ENCODE measurements around the gene SH2B2.
A peak's percentile ranks its signal among the peaks of the same experiment; 100 is the strongest.
"Not testable (repeated sequence)": the region's sequence is repeated elsewhere in the genome, so short reads cannot be mapped to it uniquely, and the experiment has no call there.

The SH2B2 gene

GRCh38 chr7:102337002-102337401 is 50.3 kb downstream of the SH2B2 start:
- DNase-seq (ENCODE audit: low read depth): not testable (repeated sequence)

- not testable (repeated sequence) for DNase-seq (ENCODE audit: low read depth)
These were observed 50.8 kb downstream of the SH2B2 start for GRCh38 chr7:102337420-102337819.

- not testable (repeated sequence) for DNase-seq (ENCODE audit: low read depth)
These were observed 54.1 kb downstream of the SH2B2 start for GRCh38 chr7:102340599-102341368.

GRCh38 chr7:102346983-102347382 is 60.3 kb downstream of the SH2B2 start:
- not testable (repeated sequence) for DNase-seq (ENCODE audit: low read depth)

DNA sequence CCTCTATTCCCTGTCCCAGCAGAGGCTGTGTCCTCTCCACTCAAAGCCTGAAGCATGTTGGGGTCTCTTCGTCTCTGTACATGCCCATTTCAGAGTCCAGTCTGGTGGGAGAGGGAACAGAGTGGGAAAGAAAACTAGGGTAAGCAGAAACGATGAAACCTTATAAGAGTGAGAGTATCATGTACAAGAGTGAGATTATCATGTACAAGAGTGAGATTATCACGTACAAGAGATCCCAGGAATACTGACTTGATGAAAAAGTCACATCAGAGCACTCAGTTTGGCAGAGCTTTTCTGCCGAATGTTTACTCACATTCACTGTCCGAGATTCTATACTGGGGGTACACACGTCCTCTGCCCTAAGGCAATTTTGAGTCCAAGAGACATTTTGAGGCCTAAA is 69.7 kb downstream of the SH2B2 start, which contains the start of gene SPDYE6:
SPDYE6 (minus strand) TSS at position 101 of the 400 bp plus-strand sequence. CDS start 421 bp downstream, outside the sequence.
- DNase-seq (ENCODE audit: low read depth): not testable (repeated sequence)

DNA sequence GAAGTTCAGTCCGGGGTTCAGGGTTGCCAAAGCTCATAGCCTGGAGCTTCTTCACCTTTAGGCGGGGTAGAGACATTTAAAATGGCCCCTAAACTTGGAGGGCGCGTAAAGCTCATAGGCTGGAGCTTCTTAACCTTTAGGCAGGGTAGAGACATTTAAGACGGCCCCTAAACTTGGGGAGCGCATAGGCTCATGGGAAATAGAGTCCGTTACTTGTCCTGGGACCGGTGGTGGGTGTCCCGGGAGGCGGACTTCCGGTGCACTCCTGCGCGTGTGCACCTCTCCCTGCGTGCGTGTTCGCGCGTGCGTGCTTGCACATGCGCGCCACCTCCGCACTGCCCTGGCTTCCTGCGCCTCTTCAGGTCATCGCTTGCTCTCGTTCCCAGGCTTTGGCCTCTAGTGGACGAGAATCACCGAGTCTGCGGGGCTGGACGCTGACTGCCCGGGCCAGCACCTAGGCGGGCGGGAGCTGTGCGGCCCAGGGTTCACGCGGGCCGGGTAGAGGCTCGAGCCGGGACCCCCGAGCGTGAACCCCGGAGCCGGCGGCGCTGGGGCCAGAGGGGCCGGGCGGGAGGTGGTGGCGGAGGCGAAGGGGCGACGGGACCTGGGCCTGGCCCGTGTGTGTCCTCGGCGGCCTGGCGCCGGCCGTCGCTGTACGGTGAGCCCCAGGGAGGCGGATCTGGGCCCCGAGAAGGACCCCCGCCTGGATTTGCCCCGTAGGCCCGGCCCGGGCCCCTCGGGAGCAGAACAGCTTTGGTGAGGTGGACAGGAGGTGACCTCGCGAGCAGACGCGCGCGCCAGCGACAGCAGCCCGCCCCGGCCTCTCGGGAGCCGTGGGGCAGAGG is 77.1 kb downstream of the SH2B2 start:
- peak; percentile 90 for DNase-seq (ENCODE audit: low read depth)

- DNase-seq (ENCODE audit: low read depth): not testable (repeated sequence)
These were observed 77.8 kb downstream of the SH2B2 start for GRCh38 chr7:102364394-102364886.

DNA sequence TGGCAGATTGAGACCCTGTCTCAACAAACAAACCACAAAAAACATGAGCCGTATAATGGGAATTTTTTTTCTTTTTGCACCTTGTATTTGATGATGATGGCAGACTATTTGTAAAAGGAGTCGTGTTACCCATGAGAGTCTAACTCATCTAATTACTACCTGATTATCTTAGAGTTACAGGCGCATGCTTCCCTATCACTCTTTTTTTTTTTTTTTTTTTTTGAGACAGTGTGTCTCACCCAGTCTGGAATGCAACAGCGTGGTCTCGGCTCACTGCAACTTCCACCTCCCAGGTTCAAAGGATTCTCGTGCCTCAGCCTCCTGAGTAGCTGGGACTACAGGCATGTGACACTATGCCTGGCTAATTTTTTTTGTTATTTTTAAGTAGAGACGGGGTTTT is 78.7 kb downstream of the SH2B2 start:
- not testable (repeated sequence) for DNase-seq (ENCODE audit: low read depth)

GRCh38 chr7:102370038-102370437 is 83.4 kb downstream of the SH2B2 start:
- DNase-seq (ENCODE audit: low read depth): not testable (repeated sequence)
